ENCODE measurements around the gene MINDY4B. TPM values are rescaled to one million over a fixed set of nuclear protein-coding genes. Genes with fewer than 3 reads are reported as not detected.
A peak's percentile ranks its signal among the peaks of the same experiment; 100 is the strongest.

MINDY4B gene
- total and polyA plus RNA-seq, 2 of the 4 experiments (the other 2 are of a cell fraction), result not detected

DNA sequence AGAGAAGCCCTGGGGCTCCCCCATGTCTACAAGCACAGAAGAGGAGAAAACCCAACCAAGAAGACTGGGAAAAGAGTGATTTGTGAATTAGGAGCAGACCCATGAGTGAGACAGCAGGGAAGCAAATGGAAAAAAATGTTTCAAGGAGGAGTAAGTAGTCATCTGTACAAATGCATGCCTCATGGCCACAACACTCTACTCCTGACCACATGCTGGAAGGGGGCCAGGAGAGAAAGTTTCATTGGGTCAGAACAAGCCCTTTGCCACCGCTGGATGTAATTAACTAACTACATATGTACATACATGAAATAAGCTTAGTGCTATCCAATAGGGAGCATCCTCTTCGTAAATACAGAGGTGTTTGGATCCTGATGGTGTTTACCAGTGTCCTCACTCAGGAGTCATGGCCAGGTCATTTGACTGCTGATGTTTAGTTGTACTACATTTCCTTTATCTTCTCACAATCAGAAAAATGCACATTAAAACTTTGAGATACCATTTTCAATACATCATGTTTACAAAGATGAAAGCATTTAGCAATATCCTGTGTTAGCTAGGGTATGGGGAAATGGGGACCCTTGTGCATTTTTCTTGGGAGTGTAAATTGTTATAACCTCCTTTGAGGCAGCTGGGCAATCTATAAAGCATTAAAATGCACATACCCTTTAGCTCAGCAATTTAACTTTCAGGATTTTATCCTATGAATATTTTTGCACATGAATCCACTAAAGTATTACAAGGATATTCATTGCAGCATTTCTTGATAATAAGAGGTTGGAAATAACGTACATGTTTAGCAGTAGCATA is 40.2 kb upstream of the MINDY4B start:
- H3K9me3 ChIP-seq (ENCODE audit: control insufficient read depth, insufficient read depth, low read length), result no peaks in the 10 kb centered on the region
- no peak overlapping the region for H2BK15ac ChIP-seq (ENCODE audit: low read depth, low read length)
- dilution Hi-C loops (cut with HindIII; ENCODE audit: low sequenced_read_pairs, unreplicated experiment) (no loop called here), intact Hi-C loops (cut with micrococcal nuclease) (no loop called here), in situ Hi-C loops (cut with MboI; ENCODE audit: low sequenced_read_pairs) (no loop called here)
- H3K56ac ChIP-seq (ENCODE audit: extremely low read depth, insufficient read depth, low read length), result no peak overlapping the region
- peaks cover 1% of the 10 kb centered on the region; the same call in 1 of the 2 replicates for H3K27me3 ChIP-seq (ENCODE audit: control insufficient read depth, insufficient read depth, low read length)
- ChIA-PET POLR2A (ENCODE audit: unreplicated experiment) (no interaction called here), CTCF (no interaction called here)
- no peak overlapping the region for H3K27ac ChIP-seq (ENCODE audit: insufficient read depth, low read length)
- BruUV-seq (replicated peaks), result no TSS peak
- H3K4ac ChIP-seq (ENCODE audit: low read depth, low read length), result no peak overlapping the region
- no peaks in the 10 kb centered on the region for H3K79me1 ChIP-seq (ENCODE audit: low read depth in 1 of 2, low read length in 2 of 2)
- no CpG with 5 or more reads among the region's 3 CpGs for WGBS, 2 experiments (ENCODE audit: extremely low coverage in 2 of 2, insufficient read length in 1 of 2)
- H2BK20ac ChIP-seq (ENCODE audit: low read depth, low read length), result no peak overlapping the region
- no peak overlapping the region for H3K18ac ChIP-seq (ENCODE audit: low read depth, low read length)
- no peak overlapping the region for H3K4me3 ChIP-seq (ENCODE audit: insufficient read depth, low read depth, low read length)
- H3K9ac ChIP-seq (ENCODE audit: low read depth, low read length), result no peak overlapping the region
- no peak overlapping the region for H3K14ac ChIP-seq (replicated peaks; ENCODE audit: low read depth, low read length)
- H2BK120ac ChIP-seq (ENCODE audit: low read depth, low read length), result no peak overlapping the region
- H4K8ac ChIP-seq (ENCODE audit: low read depth in 2 of 2, low read length in 2 of 2), result no peak overlapping the region
- no peak overlapping the region for H2BK5ac ChIP-seq (ENCODE audit: low read depth, low read length, poor library complexity, severe bottlenecking)
- no peak overlapping the region for H4K91ac ChIP-seq (ENCODE audit: insufficient read depth, low read depth, low read length)
- no peak overlapping the region for H3K23ac ChIP-seq (ENCODE audit: low read depth, low read length)
- TF ChIP-seq, protein P1, sequence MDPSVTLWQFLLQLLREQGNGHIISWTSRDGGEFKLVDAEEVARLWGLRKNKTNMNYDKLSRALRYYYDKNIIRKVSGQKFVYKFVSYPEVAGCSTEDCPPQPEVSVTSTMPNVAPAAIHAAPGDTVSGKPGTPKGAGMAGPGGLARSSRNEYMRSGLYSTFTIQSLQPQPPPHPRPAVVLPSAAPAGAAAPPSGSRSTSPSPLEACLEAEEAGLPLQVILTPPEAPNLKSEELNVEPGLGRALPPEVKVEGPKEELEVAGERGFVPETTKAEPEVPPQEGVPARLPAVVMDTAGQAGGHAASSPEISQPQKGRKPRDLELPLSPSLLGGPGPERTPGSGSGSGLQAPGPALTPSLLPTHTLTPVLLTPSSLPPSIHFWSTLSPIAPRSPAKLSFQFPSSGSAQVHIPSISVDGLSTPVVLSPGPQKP (IDR thresholded peaks at IDR 0.05; ENCODE audit: borderline replicate concordance, low read depth, low read length), result no peak
- no peak for TF ChIP-seq RCOR1 (IDR thresholded peaks at IDR 0.05; ENCODE audit: insufficient replicate concordance, low read length)
- TF ChIP-seq, protein P2, sequence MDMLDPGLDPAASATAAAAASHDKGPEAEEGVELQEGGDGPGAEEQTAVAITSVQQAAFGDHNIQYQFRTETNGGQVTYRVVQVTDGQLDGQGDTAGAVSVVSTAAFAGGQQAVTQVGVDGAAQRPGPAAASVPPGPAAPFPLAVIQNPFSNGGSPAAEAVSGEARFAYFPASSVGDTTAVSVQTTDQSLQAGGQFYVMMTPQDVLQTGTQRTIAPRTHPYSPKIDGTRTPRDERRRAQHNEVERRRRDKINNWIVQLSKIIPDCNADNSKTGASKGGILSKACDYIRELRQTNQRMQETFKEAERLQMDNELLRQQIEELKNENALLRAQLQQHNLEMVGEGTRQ (IDR thresholded peaks at IDR 0.05; ENCODE audit: low read depth, low read length), result no peak
- TF ChIP-seq BHLHE40 (IDR thresholded peaks at IDR 0.05; ENCODE audit: low read depth, low read length), result no peak
- TF ChIP-seq MXI1 (IDR thresholded peaks at IDR 0.05; ENCODE audit: borderline replicate concordance, low read depth, low read length), result no peak
- no peak for TF ChIP-seq SMC3 (IDR thresholded peaks at IDR 0.05; ENCODE audit: low read depth, low read length)
- no peak for TF ChIP-seq CEBPB (IDR thresholded peaks at IDR 0.05; ENCODE audit: low read depth, low read length)
- TF ChIP-seq, protein P3, sequence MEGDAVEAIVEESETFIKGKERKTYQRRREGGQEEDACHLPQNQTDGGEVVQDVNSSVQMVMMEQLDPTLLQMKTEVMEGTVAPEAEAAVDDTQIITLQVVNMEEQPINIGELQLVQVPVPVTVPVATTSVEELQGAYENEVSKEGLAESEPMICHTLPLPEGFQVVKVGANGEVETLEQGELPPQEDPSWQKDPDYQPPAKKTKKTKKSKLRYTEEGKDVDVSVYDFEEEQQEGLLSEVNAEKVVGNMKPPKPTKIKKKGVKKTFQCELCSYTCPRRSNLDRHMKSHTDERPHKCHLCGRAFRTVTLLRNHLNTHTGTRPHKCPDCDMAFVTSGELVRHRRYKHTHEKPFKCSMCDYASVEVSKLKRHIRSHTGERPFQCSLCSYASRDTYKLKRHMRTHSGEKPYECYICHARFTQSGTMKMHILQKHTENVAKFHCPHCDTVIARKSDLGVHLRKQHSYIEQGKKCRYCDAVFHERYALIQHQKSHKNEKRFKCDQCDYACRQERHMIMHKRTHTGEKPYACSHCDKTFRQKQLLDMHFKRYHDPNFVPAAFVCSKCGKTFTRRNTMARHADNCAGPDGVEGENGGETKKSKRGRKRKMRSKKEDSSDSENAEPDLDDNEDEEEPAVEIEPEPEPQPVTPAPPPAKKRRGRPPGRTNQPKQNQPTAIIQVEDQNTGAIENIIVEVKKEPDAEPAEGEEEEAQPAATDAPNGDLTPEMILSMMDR (conservative IDR thresholded peaks at IDR 0.05; ENCODE audit: low read depth, low read length), result no peak
- TF ChIP-seq RFX5 (IDR thresholded peaks at IDR 0.05; ENCODE audit: low read depth, low read length), result no peak
- no peak for TF ChIP-seq FOS (IDR thresholded peaks at IDR 0.05; ENCODE audit: low read depth, low read length)
- TF ChIP-seq MAFK (IDR thresholded peaks at IDR 0.05; ENCODE audit: low read depth, low read length), result no peak
- TF ChIP-seq MAZ (IDR thresholded peaks at IDR 0.05; ENCODE audit: borderline replicate concordance, low read depth, low read length), result no peak
- no peak for TF ChIP-seq RAD21 (IDR thresholded peaks at IDR 0.05; ENCODE audit: low read length)
- TF ChIP-seq CHD1 (IDR thresholded peaks at IDR 0.05; ENCODE audit: low read depth, low read length), result no peak
- TF ChIP-seq NFE2L2 (IDR thresholded peaks at IDR 0.05; ENCODE audit: low read depth, low read length), result no peak
- TF ChIP-seq POLR2A (IDR thresholded peaks at IDR 0.05; ENCODE audit: low read depth, low read length), result no peak
- no peaks in the 10 kb centered on the region for H4K20me1 ChIP-seq (ENCODE audit: insufficient read depth, low read length)
- DNase-seq, result peak; percentile 25
- no peaks in the 10 kb centered on the region for H3K9me1 ChIP-seq (ENCODE audit: insufficient read depth, low read length)
- H2AK5ac ChIP-seq (ENCODE audit: low read depth, low read length), result no peak overlapping the region
- H2AFZ ChIP-seq (replicated peaks; ENCODE audit: low read length, poor library complexity), result no peak overlapping the region
- H3K4me1 ChIP-seq (ENCODE audit: control insufficient read depth, insufficient read depth, low read length), result no peaks in the 10 kb centered on the region
- H3K4me2 ChIP-seq (ENCODE audit: low read depth, low read length), result no peak overlapping the region
- H2AK9ac ChIP-seq (replicated peaks; ENCODE audit: low read depth, low read length, poor library complexity), result no peak overlapping the region
- H4K5ac ChIP-seq (ENCODE audit: low read depth, low read length), result no peak overlapping the region
- H3K36me3 ChIP-seq (ENCODE audit: control insufficient read depth, insufficient read depth, low read length), result no peaks in the 10 kb centered on the region
- no peak for ATAC-seq (ENCODE audit: low read depth)
